Hematopoietic multipotent progenitor cell treated with erythropoietin and hydrocortisone succinate and interleukin-3 and kit ligand, for 8 days (in vitro differentiated cells): Measurements from ENCODE around the gene PAN3.

Experiments
- DNase-seq: peaks from one replicate; pipeline ENCODE4 v3.0.0-alpha.2; 2015

PAN3 gene

DNA sequence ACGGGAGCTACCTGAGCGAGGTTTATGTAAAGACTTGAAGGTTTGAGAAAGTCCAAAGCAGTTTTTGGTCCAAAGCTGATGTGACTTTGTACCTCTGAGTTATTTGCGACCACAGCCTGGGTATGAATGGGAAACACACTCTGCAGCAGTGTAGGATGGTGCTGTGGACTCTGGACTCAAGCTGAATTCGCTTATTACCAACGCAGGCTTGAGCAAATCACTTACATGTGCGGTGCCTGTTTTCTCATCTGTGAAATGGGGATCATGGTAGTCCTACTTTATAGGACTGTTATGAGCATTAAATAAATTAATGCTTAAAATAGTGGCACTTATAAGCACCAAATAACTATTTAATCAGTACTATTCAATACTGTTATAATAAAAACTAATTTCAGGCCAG lies 176.5 kb downstream of the PAN3 start:
- no peak for DNase-seq

DNA sequence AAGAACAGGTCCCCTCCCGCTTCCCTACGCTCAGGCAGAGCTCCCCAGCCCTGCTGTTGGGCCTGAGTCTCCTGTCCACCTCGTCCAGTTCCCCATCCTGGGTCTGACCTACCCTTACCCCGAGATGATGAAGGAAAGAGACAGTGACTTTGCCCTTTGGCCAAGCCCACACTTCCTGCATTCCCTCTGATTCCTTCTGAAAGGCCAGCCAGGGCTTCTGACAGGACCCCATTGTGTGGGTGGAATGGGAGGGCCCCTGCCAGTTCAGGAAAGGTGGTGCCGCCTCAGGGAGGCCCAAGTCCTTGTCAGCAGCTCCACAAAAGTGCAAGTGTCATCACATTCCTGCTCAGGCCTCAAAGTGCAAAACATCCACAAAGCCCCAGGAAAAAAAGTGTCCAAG lies 177.8 kb downstream of the PAN3 start:
- no peak for DNase-seq

DNA sequence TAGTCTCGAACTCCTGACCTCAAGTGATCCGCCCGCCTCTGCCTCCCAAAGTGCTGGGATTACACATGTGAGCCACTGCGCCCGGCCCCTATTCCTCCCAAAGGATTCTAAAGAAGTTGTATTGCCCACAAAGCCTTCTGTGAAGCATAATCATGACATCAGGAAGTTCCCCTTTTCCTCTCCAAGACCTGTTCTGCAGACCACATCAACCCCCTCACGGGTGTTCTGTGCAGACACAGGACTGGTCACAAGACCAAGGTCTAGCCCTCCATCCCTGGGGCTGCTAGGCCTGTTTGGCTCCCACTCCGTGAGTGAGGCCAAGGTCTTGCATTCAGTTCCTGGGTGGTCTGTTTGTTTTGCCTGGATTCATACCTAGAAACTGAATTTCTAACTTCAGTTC lies 178.5 kb downstream of the PAN3 start:
- DNase-seq: no peak

DNA sequence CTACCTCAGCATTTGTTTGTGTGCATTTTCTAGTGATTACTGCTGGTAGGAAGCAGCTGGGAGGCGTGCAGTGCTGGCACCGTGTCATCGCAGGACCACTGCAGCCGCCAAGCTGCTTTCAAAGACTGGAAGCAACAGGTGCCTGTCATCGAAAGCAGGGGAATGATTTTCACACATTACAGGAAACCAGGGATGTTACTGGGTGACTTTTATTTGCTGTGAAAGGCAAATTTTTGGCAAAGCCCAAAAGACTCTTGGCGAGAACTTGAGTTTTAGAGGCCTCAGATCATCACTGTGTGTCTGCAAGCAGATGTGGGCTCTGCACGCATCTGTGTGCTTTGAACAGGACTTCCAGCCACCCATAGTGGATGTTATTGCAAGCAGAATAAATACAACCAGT lies 180.2 kb downstream of the PAN3 start:
- DNase-seq: no peak

DNA sequence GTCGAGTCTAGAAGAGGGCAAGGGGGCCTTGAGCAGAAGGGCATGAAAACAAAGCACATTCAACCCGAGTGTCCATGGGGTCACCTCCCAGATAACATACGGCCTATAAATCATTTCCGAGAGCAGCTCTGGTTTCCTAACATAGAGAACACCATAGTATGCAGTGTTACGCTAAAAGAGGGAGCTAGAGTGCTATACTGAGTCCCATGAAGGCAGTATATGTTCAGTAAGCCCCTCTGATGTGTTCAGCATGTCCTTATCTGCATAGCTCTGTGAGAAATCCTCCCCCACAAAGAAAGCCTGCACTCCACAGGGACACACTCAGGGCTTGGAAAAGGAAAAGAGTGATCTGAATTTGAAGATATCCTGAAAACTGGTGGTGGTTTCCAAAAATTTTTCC lies 181.2 kb downstream of the PAN3 start:
- DNase-seq: no peak

DNA sequence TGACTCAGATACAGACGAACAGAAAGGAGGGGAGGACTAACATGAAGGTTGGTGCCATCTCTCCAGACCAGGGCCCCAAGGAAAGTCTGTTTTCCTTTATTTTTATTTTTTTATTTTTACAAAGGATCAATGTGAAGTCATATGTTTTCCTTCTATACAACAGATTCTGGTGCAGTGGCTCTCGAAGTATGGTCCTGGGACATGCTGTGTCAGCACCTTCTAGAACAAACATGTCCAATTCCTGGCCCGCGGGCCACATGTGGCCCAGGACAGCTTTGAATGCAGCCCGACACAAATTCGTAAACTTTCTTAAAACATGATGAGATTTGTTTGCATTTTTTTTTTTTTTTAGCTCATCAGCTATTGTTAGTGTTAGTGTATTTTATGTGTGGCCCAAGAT lies 181.9 kb downstream of the PAN3 start:
- no peak for DNase-seq

DNA sequence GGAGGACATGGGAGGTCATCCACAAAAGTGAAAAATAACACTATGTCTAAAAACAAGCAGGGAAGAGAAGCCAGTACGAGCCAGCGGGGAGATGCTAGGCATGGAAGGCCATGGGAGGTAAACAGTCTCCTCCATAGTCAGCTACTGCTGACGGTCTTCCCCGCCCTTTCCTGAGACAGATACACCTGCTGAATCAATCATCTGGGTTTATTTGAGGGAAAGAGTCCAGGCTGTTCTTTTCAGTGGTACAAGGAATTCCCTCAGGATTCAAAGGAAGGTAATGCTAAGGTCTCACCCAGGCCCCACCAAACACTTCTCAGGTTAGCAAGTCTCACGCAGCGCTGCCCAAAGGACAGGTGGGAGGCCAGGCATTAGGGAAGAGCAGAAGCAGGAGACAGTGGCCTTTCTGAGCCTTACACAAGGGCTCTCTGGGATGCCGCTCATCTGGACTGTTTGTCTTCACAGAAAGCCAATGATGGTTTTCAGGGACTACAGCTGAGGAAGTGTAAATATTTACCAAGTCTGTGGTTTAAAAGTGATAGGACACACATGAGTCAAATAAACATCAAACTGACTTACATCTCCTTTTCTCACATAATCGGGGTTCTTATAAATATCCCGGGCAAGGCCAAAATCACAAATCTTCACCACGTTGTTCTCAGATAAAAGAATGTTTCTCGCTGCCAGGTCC lies 182.7 kb downstream of the PAN3 start:
- no peak for DNase-seq

DNA sequence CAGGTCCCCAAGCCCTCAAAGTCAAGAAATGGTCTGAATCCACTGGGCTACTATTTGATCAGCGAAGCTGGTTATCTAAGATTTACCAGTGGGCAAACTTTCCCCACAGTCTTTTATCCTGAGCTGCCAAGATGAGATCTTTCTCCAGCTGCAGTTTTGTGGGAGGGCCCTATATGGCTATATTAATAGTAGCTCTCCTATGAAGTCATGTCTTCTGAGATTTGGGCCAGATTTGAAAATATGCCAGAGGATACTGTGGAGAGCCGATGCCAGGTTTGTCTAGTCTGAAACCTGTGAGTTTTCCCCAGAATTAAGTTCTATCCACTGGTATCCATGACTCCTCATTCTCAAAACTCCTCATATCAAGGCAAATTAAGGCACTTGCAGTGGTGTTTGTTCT lies 183.4 kb downstream of the PAN3 start:
- DNase-seq: no peak

DNA sequence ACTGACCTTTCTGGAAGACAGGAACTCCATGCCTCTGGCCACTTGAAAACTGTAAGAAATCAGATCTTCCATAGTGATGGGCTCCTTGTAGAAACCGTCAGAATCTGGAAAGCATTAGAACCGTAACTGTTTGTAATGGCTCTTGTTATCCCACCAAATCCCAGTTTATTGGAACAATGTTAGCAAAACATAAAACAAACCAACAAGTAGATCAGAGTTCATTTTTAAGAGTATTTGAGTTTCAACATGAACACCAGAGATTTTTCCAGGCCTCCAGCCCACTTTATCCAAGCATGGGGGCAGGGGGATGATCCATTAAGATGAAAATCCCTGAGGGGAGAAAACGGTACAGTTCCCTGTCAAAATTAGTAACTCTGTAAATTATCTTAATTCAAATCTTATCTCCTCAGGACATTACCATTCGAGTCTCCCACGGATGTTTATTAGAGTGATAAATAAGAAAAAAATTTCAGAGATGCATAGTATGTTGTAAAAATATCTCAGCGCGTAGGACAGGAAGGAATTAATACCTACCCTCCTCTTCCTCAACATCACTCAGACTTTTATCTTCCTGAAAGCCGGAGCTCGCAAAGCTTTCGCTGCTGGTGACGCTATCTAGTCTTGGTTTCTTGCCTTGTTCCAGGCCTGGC lies 184.0 kb downstream of the PAN3 start:
- no peak for DNase-seq

DNA sequence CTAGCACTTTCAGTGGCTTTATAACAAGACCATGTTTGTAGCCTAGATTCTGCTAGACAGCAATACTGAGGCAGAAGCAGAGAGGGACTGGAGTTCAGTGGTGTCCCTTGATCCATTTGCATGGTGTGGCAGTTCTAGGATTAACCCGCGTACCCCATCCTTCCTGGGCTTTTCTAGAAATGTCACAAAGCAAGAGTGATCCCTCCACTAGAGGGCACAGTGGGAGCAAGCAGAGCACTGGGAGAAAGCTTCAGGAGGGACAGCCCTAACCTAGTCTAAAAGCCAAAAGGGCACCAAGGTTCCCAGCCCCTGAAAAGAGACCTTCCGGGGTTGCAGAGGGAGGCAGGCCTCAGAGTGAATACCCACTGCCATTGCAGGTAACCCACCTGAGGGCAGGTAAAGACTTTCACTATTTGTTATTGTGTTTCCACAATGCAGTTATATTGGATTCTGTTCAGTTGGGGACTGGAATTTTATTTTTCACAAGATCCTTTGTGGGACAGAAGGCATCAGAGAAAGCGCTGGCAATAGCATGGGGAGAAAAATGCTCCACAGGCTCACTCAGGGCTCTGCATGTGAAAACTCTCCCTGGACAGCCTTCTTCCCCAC lies 185.9 kb downstream of the PAN3 start:
- DNase-seq: peak; percentile 75

DNA sequence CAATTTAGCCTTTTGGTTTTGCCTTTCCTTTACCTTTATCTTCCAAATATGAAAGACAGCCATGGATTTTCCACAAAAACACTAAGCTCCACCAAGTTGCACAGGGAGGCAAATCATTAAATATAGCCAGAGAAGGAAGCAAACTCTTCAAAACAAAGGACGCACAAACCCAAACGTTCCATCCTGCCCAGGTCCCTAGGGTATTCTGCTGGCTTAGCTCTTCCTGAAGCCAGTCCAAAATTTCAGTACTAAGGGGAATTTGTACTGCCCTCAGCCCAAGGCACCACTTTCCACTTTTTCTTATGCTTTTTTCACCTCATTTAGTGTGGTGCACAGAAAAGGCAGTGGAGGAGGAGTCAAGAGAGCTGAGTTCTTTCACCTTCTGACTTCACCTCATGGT lies 186.7 kb downstream of the PAN3 start:
- DNase-seq: no peak

DNA sequence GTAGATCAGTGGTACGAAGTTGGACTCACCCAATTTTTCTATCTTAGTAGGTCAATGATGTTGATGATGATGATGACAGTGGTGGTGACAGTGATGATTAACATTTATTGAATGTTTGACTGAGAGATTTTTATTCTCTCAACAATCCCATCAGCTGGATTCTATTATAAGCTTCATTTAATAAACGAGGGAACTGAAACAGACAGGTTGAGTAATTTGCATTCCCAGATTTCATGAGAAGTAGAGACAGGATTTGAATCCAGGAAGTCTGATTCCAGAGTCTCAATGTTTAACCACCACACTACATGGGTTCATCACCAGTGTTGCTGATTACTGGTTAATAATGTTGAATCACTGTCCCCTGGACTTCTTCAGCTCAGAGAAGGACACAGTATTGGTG lies 187.7 kb downstream of the PAN3 start:
- no peak for DNase-seq

DNA sequence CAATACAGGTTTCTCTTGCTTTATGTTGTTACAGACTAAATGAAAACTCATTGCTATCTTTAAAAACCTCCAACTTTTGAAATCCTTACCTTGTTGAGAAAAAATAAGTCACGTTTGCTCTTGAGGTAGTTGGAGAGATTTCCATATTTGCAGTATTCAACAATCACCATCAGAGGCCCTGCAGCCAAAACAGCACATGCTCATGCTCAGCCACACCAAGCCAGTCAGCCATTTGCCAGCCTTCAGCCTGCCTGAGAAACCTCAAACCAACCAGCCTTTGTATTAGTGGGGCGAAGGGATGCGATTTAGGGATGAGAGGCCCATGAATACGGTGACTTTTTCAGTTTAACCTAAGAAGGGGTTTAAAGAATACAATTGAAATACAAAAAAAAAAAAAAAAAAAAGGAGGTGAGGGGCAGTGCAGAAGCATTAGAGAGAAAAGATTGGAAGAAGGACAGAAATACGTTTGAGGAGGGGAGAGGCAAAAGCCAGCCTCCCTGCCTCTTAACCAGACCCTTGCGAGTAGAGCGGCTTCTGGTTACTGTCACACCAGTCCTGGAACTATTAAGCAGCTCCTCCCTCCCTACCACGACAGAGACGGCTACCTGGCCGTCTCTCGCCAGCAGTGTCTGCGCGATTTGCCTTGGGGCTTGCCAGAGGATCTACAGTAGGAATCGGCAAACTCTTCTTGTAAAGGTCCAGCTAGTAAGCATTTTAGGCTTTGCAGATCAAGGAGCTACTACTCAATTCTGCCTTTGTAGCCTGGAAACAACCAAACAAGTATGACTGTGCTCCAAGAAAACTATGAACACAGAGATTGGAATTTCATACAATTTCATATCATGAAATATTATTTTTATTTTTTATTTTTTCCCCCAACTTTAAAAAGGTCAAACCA lies 189.3 kb downstream of the PAN3 start:
- DNase-seq: no peak

DNA sequence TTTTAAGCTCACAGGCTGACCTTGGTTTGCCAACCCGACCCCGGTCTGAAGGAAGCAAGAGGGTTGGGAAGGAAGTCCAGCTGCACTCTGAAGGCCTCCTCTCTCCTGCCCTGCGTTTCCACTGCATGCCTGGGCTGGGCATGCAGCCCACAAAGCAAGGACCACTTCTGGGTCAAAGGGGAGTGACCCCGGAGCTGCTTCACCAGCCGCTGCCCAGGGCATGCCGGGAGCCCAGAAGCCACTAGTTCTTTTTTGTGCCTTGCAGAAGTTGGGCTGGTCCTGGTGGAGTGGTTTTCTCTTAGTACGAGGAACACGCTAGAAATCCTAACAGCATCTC lies 189.9 kb downstream of the PAN3 start:
- DNase-seq: no peak

DNA sequence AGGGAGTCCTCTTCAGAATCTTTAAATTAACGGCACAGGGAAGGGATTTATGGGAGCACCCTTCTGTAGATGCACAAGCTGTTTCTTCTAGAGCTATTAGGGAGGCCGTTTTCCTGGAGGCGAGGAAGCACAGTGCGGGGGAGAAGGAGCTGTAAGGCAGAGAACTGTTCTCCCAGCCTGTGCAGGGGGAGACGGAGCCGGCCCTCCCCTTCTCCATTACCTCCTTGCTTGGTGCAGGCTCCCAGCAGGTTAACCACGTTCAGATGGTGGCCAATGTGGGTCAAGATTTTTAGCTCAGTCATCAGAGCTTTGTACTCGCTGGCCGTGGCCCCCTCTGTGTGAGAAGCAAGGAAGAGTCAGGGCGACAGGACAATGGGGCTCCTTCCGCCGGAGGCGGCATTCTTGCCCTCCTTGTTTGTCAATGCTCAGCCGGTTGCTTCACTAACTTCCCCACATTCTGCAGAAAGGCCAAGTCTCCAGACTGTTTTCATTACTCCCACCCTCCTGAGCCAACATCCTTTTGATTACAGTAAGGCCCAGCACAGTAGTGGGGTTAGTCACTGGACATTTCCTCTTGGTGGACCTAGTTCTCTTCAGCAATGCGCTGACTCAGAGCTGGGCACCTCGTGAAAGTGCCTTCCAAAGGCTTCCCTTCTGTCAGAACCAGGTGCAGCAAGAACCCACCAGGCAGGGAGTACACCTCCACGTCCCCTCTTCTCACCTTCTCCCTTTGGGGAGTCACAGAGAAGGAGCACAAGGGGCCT lies 191.2 kb downstream of the PAN3 start:
- DNase-seq: no peak

DNA sequence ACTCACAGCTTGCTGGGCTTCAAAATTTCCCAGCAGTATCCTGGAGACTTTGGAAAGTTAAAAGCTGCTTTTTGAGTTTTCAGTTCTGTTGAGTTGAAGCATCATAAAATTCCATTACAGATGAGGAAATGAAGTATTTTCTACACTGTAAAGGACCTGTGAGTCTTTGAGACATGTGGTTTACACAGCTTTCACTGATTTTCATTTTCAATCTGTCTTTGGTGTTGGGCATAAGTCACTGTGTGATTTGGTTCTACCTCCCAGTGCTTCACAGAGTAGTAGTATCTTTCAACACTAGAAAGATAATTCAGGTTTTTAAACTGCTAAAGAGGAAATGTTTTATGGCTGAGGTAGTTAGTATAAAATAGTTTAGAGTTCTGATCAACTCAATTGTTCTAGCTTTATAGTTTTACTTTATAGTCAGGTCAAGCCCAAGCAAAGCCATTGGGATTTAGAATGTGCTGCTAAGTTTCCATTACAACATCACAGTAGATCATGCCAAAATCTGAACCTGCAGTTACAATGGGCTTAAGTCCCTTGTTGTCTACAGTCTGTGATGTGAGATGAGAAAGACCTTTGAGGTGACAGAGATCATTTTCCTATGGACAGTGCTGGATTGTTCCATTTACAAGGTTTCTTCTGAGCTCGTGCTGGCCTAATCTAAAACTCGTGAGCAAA lies 195.0 kb downstream of the PAN3 start:
- DNase-seq: no peak

DNA sequence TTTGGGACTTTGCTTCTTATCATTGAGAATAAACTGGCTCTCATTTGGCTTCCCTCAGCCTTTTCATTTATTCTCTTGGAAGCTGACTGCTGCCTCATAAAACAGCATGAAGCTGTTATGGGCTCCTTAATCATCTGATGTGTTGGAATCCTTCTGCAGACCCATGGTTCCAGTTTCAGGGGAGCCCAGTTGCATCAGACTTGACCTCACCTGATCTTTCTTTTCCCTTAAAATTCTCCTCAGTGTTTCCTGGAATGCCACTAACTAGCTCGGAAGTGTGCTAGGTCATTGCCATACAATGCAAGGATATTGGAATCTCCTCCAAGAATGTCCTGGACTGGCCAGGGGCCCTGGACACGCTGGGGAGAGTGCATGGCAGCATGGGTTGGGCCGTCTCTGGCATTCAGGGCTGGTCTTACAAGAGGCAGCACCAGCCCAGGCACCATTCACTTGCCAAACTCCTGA lies 197.9 kb downstream of the PAN3 start:
- DNase-seq: no peak

DNA sequence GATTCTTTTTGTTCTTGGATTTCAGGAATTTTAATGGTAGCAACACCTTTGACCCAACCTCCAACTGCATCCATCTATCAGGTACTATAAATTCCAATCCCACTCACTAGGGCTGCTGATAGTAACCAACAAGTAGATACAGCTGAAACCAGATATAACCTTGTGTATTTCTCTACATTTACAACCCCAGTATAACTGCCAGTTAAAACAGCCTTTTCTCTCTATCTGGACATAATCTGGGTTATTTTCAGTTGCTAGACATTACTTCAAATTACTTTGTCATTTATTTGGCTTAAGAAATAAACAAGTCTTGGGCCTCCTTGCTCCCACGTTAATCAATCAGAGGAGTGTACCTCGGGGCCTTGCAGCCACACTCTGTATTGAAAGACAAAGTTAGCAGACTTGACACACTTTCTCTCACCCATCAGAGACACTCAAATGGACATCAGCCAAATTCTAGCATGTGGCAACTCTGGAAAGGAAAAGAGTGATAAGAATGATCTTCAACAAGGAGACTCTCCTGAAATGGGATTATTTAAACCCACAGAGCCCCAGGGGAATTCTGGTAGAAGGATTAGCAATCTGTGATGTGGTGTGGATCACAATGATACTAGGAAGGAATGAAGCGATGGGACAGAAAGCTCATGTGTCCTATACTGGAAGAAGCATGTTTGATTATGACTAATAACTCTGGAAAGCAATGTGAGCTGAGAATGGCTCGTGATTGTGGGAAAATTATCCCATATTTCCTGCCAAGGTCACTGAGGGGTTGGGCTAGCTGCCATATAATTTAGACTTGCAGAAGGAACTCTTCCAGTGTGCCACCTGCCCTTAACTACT lies 199.0 kb downstream of the PAN3 start:
- DNase-seq: no peak

DNA sequence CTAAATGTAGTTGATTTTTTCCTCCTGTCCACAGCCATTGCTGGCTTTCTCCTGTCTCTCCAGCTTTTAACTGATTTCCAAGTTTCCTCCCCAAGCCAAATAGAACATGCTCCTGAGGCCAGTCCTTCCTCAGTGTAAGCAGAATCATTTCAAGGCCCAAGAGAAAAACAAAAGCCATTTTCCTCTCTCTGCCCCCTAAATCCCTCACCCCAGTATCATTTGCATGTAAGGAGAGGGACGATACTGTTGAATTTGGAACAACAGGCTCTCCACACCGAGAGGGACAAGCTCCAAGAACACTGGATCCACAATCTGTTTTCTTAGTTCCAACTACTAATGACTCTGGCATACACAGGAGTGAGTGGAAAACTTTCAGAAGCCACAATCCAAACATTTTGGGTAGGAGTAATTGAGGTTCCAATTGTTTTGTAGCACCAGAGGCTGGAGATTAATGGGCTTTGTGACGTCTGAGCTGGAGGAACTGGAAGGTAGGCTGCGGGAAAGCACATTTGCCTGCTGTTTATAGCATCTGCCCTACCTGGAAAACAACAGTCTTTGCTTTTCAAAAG lies 199.7 kb downstream of the PAN3 start:
- no peak for DNase-seq

DNA sequence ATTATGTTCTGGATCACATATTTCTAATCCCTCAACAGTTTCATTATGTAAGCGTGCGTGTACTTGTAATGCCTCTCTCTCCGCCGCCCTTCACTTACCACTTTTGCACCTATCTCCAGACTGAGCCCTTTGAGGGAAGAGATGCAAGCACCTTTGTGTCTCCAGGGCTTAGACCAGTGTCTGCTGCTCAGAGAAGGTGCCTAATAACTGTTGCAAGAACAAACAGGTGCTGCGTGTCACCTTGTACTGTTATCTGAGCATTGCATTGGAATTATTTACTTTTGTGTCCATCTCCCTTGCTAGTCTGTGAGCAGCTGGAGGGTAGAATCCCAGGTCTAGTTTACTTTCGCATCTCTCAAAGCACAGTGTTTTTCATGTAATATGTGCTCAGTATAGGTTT lies 200.4 kb downstream of the PAN3 start:
- no peak for DNase-seq

DNA sequence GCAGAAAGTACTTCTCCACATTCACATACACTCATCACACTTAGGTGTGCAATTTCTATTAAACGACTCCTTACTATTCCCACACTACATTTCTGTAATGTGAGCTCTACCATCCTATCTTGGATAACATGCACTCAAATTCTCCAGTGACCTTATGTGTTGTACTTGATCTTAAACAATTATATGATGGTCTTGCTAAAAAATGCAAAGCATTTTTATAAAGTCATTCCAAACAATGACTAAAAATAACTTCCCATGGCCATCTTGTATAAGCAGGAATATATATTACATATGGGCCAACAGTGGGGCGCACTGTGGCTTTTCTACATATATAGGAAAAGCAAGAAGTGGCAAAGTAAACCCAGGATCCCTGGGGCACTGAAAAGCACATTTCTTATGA lies 201.1 kb downstream of the PAN3 start:
- DNase-seq: no peak
